Uterus (tissue), 2 donors: ENCODE measurements around the gene RNF39.

Experiments
- CTCF ChIP-seq, 4 experiments: fragments of 200-600 bp in 2 of 4; fragments of 450-650 bp in 2 of 4; sonication (generic) in 2 of 4; IDR thresholded peaks; one replicate each; pipeline ENCODE4 v1.5.1; 2016 to 2019; ENCODE audit warnings: antibody characterized with exemption in 4 of 4, mild to moderate bottlenecking in 2 of 4, moderate library complexity in 1 of 4
- POLR2A ChIP-seq, 2 donors: fragments of 450-650 bp; IDR thresholded peaks; one replicate each; pipeline ENCODE4 v1.6.1; 2016; ENCODE audit warnings: antibody characterized with exemption in 2 of 2, mild to moderate bottlenecking in 1 of 2, moderate library complexity in 1 of 2

GRCh38 chr6:30091577-30092381, 16.2 kb upstream of the RNF39 start:
- TF ChIP-seq CTCF (IDR thresholded peaks at IDR 0.05): no peak
- no peak for TF ChIP-seq POLR2A (IDR thresholded peaks at IDR 0.05)
